Measurements from ENCODE around the gene HID1. TPM values are rescaled to one million over a fixed set of nuclear protein-coding genes. Genes with fewer than 3 reads are reported as not detected.
"Not testable (repeated sequence)": the region's sequence is repeated elsewhere in the genome, so short reads cannot be mapped to it uniquely, and the experiment has no call there.

Gene HID1, protein sequence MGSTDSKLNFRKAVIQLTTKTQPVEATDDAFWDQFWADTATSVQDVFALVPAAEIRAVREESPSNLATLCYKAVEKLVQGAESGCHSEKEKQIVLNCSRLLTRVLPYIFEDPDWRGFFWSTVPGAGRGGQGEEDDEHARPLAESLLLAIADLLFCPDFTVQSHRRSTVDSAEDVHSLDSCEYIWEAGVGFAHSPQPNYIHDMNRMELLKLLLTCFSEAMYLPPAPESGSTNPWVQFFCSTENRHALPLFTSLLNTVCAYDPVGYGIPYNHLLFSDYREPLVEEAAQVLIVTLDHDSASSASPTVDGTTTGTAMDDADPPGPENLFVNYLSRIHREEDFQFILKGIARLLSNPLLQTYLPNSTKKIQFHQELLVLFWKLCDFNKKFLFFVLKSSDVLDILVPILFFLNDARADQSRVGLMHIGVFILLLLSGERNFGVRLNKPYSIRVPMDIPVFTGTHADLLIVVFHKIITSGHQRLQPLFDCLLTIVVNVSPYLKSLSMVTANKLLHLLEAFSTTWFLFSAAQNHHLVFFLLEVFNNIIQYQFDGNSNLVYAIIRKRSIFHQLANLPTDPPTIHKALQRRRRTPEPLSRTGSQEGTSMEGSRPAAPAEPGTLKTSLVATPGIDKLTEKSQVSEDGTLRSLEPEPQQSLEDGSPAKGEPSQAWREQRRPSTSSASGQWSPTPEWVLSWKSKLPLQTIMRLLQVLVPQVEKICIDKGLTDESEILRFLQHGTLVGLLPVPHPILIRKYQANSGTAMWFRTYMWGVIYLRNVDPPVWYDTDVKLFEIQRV
- 27.5 and 36.2 TPM in 2 replicates for total RNA-seq (2014; rRNA removed; shearing (Covaris generic))

- peak; percentile 60 for DNase-seq (ENCODE audit: low spot score)
These were observed at the start of gene HID1 for GRCh38 chr17:74972107-74972972. Gene HID1 (minus strand): TSS chr17:74972759. CDS start chr17:74972656, 103 bp downstream.

- DNase-seq (ENCODE audit: low spot score): no peak
These were observed 48.0 kb upstream of the HID1 start for GRCh38 chr17:75020331-75021110.

DNA sequence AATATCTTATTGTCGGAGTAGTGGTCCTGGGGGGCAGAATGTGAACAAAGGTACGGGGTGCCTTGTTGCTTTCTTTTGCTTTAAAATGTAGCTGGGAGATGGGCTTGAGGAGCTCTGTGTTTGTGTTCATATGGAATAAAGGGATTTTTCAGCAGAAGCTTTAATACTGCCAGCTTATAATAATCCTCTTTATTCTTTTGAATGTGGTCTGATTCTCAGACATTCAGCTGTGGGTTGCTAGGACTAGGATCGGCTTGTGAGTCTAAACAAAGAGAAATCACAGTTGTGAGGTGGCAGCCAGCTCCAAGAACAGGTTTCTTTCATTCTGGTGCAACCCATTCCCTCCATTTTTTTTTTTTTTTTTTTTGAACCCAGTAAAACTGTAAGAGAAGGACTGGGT is 47.2 kb upstream of the HID1 start:
- DNase-seq (ENCODE audit: low spot score): no peak

DNA sequence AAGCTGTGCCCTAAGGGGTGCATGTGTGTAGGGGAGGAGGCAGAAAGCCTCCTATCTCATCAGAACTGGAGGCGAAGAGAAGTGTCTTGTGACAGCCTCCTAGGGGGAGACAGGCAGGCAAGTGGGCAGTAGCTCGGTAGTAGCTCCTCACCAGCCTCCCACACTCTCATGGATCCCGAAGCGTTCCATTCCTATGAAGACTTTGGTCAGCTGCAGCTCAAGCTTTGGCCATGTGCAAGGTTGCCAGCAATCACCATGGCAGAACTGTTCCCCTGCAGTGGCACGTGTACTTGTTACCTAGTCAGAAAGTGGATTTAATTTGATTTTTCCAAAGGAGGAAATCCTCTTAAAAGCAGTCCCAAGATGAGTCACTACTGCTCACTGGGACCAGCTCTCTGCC is 46.6 kb upstream of the HID1 start:
- no peak for DNase-seq (ENCODE audit: low spot score)

- no peak for DNase-seq (ENCODE audit: low spot score)
These were observed 40.6 kb upstream of the HID1 start for GRCh38 chr17:75013092-75013559.

GRCh38 chr17:75012346-75013091 is 40.0 kb upstream of the HID1 start, which contains the start of gene MRPL58:
Gene MRPL58 (plus strand): TSS chr17:75012670. CDS start chr17:75012687, 17 bp downstream.
- peak; percentile 85 for DNase-seq (ENCODE audit: low spot score)

- no peak for DNase-seq (ENCODE audit: low spot score)
These were observed 39.5 kb upstream of the HID1 start for GRCh38 chr17:75012096-75012345.

- no peak for DNase-seq (ENCODE audit: low spot score)
These were observed 39.0 kb upstream of the HID1 start for GRCh38 chr17:75011401-75012095.

DNA sequence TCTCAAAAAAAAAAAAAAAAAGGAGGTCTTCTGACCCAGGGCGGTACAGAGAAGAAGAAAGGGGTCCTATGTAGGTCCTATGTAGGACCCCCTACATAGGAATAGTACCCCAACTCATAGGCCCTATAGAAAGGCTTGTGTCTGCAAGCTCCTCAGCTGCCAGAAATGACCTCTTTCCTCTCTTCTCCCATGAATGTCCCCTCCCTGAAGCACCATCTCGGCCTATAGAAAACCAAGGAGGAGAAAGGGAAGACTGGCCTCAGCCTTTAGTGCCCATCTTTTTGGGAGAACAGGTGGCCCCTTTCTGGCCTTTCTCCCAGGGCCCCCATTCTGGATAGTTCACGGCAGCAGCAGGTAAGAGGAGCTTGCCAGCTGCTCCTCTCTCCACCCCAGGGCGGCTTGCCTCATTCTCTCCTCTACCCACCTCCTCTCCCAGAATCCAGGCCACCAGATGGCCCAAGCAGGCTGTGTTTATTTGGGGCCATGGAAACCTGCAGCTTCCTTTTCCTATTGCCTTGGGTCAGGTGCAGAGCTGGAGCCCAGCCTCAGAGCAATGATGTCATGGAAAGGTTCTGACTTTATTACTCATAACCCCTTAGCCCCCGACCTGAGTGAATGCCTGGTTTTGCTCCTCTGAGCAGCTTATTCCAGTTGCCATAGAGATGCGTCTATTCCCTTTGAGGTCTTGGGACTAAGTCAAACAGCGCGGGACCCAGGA is 38.3 kb upstream of the HID1 start:
- peak; percentile 83 for DNase-seq (ENCODE audit: low spot score)

- DNase-seq (ENCODE audit: low spot score): no peak
These were observed 36.7 kb upstream of the HID1 start for GRCh38 chr17:75009139-75009724.

GRCh38 chr17:75008373-75008772 is 35.8 kb upstream of the HID1 start:
- DNase-seq (ENCODE audit: low spot score): no peak

DNA sequence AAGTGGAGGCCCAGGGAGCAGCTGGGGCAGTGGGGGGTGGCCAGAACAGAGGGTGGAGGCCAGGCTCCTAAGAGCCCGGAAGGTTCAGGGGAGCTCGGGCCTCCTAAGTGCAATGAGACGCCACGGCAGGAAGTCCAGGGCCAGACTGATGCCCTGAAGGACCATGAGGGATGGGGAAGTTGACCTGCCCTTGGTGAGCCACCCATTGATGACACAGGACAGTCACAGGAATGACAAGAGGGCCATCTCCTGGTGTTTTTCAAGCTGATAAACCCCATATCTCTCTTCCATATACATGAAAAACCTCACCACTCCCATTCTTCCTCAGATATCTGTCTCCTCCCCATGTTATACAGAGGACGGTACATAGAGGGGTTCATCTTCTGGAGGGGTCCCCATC is 34.1 kb upstream of the HID1 start:
- peak; percentile 32 for DNase-seq (ENCODE audit: low spot score)

- DNase-seq (ENCODE audit: low spot score): not testable (repeated sequence)
These were observed 33.5 kb upstream of the HID1 start for GRCh38 chr17:75006084-75006483.

DNA sequence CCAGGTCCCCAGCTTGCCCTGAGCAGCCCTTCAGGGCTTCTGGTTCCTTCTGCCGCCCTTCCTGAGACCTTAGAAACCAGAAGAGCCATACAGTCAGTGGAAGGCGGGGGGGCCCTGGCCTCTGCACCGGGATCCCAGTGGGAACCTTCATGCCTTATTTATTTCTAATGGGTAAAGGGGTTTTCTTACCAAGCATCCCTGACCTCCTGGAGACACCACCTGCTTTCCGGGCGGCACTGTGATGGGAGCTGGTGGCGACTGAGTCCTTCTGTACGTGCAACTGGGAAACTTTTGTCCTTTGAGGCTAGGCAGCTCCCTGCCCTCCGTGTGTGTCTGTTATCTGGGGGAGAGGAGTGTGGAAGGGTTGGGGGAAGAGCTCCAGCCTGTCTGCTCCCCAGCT is 32.7 kb upstream of the HID1 start:
- DNase-seq (ENCODE audit: low spot score): no peak

DNA sequence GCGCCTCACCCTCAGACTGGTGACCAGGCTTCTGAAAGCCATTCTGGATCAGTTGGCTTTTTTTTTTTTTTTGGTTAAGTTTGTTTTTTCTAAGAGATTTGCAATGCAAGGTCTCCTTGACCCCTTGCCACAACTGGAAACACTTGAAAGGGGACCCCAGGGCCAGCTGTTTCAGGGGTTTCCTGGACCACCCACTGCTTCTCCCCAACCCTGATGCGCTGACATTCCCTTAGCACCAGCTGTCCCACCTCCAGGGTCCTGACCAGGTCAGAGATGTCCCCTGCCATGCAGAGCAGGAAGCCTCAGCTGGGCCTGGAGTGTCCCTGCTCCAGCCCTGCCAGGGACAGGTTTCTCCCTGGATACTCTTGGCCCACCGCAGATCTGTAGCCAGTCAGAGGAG is 31.8 kb upstream of the HID1 start:
- no peak for DNase-seq (ENCODE audit: low spot score)

DNA sequence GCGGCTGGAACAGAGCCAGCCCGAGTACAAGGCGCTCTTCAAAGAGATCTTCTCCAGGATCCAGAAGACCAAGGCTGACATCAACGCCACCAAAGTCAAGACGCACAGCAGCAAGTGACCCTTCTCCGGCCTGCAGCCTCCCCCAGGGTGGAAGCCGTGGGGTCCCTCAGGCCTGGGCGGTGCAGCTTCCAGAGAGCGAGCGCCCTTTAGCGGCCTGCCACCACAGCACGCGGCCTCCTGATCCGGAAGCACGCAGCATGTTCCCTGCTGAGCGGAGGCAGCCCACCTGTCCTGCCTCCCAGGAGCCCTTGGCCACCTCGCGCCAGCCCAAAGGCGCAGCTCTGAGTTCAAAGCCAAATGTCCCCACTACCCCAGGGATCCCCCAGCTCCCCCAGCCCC is 31.4 kb upstream of the HID1 start:
- DNase-seq (ENCODE audit: low spot score): no peak

DNA sequence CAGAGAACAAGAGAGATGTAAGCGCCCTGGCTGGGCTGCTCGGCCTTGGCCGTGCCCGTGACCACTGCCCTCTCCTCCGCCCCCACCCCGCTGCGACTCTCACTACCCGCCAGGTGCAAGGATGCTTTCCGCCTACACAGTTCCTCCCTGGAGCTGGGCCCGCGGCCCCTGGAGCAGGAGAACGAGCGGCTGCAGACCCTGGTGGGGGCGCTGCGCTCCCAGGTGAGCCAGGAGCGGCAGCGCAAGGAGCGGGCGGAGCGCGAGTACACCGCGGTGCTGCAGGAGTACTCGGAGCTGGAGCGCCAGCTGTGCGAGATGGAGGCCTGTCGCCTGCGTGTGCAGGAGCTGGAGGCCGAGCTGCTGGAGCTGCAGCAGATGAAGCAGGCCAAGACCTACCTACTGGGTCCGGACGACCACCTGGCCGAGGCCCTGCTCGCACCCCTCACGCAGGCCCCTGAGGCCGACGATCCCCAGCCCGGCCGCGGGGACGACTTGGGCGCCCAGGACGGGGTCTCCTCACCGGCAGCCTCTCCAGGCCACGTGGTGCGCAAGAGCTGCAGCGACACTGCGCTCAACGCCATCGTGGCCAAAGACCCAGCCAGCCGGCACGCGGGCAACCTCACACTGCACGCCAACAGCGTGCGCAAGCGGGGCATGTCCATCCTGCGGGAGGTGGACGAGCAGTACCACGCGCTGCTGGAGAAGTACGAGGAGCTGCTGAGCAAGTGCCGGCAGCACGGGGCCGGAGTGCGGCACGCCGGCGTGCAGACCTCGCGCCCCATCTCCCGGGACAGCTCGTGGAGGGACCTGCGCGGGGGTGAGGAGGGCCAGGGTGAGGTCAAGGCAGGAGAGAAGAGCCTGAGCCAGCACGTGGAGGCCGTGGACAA is 30.8 kb upstream of the HID1 start:
- DNase-seq (ENCODE audit: low spot score): no peak

Measured in HT-29 (cell line).